Middle frontal gyrus (tissue), 1 donor: Measurements from ENCODE around the gene OR1F1.
"Not testable (repeated sequence)": the region's sequence is repeated elsewhere in the genome, so short reads cannot be mapped to it uniquely, and the experiment has no call there.

ENCODE experiments used
- DNase-seq: peaks from one replicate; pipeline ENCODE4 v3.0.0-alpha.2; 2015; ENCODE audit warnings: low spot score; ENCODE audit errors: extremely low spot score

The OR1F1 gene

DNA sequence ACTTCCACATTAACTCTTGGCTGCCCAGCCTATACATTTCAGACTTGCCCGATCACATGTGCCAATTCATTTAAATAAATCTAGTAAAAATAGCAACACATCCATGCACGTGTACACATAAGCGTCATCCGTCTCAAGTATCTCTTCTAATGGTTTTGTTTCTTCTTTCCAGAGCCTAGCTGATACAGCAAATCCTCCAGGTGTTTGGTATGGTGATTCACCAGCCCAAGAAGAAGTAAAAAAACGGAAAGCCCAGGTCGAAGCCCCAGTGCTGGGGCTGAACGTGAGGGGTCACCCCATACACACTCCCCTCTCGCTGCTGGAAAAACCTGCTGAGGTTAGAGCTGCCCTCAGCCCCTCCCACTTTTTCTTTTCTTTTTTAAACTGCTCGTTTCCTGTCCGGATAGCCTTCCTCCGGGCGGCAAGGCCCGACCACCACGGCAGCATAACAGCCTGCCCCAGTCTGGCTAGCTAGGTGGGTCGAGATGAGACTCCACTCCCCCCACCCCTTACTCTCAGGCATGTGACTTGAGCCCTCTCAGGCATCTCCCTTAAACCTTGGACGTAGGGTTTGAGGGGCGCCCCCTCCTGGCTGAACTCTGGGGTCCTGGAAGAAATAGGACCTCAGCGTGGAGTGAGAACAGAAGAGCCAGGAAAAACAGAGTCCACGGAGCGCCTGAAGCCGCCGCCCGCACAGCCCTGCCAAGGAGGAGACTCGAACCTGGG is 13.9 kb upstream of the OR1F1 start:
- no peak for DNase-seq

DNA sequence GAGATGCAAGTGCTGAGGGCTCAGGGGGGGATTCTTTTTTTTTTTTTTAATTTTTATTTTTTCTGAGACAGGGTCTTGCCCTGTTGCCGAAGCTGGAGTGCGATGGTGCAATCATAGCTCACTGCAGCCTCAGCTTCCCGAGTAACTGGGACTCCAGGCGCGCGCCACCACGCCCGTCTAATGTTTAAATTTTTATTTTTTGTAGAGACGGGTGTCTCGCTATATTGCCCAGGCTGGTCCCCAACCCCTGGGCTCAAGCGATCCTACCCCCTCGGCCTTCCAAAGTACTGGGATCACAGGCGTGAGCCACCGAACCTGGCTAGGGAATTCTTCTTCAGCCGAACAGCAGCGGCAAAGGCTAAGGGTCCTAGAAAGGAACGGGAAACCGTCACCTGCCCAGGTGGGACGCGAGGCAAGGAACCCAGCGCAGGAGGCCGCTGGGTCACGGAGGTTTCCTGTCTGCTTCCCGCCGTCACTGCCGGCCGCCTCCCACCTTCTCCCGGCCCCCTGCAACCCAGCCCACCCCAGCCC is 13.3 kb upstream of the OR1F1 start:
- DNase-seq, result no peak

DNA sequence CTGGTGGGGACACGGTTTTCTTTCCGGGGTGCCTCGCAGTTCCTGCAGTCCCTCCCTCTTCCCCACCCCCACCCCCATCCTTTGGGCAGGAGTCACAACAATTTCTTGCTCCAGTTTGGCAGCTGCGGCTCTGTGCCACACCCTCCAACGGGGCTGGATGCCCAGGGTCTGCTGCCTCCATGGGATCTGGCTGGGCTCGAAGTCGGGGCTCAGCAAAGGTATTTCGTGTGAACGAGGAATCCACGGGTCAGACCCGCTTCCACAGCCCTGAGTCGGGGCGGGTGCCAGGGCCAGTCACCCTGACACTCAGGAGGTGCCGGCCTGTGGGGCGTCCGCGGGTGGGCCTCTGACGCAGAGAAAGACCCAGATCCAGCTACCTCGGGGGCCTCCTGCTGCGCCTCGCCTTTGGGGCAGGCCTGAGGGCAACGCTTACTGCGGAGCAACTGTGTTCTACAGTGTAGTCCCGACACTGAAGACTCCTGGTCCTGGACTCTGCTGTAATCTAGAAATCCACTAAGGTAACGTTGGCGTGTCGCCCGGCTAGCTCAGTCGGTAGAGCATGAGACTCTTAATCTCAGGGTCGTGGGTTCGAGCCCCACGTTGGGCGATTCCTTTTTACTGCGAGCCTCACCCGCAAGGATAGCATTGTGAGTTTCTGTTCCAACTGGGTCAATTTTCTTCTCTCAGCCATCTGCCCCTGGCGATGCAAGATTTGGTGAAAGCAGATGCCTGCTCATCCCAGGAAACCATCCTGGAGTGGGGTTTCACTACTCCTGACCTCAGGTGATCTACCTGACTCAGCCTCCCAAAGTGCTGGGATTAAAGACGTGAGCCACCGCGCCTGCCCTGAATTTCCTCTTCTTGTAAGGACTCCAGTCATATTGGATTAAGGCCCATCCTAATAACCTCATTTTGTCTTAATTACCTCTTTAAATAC is 12.6 kb upstream of the OR1F1 start:
- no peak for DNase-seq

DNA sequence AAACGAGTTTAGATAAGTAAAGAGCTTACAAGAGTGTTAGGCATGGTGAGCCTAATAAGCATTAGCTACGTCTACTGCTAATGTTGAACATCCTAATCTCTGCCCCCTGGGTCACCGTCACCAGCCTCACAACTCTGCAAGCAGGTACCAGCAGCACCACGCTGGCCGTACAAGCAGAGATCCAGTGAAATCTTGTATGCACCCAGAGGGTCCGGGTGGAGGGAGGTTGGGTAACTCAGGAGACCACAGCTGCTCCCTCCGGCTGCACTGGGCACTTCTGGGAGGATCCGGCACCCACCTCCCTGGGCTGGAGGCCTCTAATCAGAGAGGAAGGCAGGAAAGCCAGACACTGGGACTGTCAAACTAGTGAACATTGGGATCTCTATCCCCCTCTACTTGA is 8.4 kb upstream of the OR1F1 start:
- DNase-seq, result no peak

DNA sequence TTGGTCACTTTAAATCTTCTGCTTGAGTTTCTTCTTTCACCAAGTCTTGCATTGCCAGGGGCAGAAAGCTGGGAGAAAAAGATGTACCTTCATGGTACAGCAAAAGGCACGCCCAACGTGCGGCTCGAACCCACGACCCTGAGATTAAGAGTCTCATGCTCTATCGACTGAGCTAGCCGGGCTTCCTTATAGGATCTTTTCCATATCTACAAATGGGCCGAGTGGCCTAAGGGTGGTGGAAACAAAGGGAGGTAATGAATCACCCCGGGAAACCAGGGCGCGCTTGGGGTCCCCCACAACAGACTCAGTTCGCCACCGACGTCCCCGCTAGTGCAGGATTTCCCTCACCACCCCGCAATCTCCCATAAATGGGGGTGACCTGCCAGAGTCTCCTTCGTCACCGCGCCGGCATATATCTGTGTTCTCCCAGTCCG is 7.5 kb upstream of the OR1F1 start:
- no peak for DNase-seq

DNA sequence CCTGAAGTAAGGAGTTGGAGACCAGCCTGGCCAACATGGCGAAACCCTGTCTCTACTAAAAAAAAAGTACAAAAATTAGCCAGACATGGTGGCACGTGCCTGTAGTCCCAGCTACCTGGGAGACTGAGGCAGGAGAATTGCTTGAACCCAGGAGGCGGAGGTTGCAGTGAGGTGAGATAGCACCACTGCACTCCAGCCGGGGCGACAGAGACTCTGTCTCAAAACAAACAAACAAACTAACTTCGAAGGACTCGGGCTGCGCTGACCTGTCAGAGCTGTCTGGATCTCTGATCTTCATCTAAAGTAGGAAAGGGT is 5.8 kb upstream of the OR1F1 start:
- not testable (repeated sequence) for DNase-seq

DNA sequence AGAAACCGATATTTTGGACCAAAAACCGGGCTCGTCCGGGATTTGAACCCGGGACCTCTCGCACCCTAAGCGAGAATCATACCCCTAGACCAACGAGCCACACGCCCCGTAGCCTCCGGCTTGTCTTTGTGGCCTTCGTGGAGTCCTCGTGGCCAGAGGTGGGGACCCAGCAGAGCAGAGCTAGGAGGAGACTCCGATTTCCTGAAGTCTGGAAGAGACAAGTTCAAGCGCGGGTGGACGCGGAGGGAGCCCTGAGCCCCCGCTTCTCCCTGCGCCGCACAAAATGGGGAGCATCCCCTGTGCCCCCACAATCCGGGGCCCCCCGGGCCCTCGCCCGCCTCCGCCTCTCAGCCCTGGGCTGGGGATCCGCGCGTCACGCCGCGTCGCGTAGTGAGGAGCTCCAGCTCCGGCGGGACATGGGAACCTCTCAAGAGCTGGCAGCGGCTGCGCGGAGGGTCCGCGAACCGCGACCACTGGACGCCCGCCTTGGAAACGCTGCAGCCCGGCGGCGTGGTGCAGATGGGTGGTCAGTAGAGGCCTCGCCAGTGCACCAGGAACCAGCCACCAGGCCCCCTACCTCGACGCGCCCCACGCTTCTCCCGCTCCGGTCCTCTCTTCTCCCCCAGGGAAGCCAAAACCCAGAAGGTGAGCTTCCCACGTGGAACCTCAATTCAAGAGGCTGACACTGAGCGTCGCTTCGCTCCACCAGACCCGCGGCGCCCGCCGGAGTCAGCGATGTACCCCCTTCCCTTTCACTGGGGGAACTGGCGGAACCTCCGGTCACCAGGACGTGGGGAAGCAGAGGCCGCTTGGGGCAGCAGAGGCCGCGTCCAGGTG is 5.2 kb upstream of the OR1F1 start:
- DNase-seq, result no peak

DNA sequence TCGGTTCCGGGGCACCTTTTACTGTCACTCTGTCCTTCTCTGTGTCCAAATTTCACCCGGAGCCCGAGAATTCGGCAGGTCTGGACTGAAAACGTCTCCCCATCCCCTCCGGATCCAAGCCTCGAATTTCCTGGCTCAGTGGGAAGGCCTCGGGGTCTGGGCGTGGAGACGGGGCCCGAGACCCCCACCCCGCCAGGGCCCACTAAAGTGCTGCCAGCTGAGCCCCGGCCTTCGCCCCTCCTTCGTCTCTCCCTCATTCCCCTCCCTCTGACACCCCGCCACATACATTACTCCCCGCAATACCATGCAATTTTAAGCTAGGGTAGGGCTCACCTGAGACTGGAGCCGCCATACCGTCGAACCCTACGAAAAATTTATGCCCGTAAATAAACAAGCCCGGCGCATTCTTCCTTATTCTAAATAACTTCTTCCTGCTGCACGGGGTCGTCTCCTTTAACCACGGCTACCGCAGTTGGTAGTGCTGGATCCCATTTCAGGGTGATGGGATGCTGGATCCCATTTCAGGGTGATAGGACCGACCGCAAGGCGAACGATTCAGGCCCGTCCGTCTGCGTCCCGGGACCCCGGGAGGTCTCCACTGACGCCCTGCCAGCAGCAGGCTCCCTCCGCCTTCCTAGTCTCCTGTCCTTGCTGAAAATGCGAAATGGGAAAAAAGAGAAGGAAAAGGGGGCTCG is 4.4 kb upstream of the OR1F1 start:
- DNase-seq, result no peak

DNA sequence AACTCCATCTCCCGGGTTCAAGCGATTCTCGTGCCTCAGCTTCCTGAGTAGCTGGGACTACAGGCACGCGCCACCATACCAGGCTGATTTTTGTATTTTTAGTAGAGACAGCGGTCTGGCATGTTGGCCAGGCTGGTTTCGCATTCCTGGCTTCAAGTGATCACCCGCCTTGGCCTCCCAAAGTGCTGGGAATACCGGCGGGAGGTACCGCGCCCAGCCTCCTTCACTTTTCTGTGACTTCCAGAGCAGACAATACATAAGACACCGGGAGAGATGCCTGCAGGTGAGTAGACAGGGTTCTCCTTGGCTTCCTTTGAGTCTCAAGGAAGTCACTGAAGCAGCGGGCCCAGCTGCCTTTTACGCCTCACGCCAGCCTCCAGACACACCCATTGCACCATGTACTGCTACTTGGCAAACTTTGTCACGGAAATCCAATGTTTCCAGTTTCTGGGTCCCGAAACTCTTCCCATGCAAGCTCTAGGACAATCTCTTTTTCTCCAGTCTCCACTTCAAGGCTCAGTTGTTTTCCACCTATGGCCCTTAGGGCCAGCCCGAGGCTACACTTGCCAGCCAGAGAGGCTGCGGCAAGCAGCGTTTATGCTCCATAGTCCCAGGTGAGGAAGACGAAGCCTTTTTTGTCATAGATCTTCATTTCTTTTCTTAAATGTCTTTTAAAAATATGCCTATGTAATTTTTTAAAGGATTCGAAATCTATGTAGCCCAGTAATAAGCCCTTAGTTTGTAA is 886 bp upstream of the OR1F1 start:
- no peak for DNase-seq

DNA sequence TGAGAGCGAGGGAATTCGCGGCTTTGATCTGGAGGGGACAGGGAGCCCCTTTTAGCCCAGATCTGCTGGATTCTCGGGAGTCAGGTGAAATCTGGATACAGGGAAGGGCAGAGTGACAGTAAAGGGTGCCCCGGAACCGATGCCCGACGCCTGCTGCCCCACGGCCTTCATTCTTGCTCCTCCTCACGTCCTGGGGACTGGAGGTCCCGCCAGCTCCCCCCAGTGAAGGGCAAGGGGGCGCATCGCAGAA is 596 bp downstream of the OR1F1 start:
- no peak for DNase-seq

DNA sequence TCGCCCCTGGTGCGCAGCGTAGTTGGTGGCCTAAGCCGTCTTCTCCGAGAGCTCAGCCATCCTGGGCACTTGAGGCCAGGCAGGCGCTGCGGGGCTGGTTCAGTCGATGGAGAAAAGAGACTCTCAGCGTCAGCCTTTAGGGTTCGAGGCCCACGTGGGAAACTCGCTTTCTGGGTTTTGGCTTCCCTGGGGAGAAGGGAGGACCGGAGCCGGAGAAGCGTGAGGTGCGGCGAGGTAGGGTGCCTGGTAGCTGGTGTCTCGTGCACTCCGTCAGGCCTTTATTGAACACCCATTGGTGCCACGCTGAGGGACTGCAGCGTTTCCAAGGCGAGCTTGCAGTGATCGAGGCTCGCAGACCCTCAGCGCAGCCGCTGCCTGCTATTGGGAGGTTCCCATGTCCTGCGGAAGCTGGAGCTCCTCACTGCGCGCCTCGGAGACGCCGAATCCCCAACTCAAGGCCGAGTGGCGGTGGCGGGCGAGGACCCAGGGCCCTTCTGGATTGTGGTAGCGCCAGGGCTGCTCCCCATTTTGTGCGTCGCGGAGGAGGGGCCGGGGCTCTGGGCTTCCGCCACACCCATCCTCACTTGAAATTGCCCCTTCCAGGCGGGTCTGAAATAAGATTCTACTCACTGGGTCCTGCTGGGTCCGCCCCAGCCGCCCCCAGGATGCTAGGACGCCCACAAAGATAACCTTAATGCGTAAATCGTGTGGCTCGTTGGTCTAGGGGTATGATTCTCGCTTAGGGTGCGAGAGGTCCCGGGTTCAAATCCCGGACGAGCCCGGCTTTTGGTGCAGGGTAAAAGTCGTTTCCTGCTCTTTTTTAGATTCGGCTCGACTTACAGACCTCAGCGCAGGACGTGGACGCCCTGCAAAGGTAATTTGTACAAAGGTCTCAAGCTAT is 1.2 kb downstream of the OR1F1 start:
- DNase-seq, result no peak

DNA sequence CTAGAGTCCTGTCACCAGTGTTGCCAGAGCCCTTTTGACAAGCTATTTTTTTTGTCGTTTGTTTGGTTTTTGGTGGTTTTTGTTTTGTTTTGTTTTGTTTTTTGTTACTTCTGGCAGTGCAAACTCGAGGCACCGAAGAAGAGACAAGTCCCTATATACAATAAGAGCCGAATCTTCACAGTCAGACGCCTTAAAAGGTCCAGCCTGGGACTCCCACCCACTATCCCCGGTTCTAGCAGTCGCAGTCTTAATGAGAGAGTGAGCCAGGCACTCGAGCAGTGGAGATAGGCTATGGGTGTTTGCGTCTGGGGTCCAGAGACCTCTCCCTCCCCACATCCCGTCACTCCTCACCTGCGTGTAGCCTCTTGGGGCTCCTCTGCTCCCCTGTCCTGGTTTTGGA is 1.9 kb downstream of the OR1F1 start:
- DNase-seq, result no peak

DNA sequence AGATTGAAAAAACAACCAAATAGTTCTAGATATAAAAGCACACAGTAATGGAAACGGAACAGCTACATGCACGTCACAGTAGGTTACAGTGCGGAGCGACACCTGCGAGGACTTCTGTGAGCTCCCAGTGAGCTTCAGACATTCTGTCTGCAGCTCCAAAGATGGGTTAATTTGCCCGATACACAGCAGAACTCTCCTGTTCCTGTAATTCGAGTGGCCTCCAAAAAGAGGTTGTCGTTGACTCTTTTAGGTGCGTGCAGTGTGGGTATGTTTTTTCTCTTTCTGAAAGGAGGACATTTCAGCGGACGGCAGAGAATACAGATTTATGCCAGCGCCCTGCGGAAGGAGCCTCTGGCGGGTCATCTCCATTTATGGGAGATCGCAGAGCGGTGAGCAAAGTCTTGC is 2.9 kb downstream of the OR1F1 start:
- DNase-seq, result no peak

DNA sequence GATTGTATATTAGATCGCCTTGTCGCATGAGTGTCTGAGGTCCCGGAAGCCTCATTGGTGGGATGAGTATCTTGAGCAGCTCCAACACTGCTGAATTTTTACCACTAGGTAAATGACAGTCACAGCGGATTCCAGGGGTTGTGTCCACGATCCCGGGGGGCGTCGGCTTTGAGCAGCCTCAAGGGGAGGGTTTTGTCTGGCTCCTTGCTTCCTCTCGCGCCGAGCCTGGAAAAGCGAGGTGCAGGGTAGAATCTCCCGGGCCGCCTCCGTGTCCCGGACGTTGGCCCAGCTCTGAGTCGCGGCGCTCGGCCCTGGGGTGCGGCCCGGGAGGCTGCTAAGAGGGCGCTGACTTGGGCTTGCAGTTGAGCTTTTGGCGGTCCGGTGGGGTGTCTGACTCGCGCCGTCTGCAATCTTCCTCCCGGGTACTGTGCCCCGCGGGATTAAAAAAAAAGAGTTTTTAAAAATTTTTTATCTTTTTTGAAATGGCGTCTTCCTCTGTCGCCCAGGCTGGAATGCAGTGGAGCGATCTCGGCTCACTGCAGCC is 4.5 kb downstream of the OR1F1 start:
- DNase-seq, result no peak

DNA sequence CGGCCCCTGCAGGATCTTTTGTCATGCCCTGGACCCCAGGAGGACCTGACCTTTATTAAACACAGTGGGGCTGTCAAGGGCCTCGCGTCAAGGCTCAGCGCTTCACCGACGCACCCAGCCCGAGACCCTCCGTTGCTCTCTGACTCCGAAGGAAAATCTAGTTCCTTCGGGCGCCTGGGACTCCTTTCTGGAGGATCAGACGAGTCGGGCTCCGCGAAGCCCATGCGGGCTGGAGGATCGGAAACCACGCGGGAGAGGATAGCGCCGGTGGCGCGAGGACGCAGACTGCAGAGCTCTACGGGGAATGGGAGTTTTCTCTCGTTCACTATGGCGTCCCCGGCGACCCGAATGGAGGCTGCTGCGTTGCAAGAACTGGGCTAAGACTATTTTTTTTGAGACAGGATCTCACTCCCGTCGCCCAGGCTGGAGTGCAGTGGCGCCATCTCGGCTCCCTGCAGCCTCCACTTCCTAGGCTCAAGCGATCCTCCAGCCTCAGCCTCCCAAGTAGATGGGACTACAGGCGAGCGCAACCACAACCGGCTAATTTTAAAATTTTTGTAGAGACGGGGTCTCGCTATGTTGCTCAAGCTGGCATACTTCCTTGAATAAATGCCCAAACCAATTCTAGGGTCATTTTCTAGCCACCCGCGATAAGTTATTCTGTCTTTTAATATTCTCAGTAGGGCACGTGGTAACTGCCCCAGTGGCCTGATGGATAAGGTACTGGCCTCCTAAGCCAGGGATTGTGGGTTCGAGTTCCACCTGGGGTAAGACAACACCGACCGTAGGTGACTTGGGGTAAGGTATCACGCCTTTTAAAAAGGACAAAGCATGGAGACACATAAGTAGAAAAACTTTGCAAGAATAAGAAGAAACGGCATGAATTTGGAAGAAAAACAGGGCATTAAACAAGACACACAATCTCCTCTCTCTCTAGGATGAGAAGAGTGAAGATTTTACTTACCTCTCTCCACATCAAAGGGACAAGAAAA is 5.5 kb downstream of the OR1F1 start:
- no peak for DNase-seq

DNA sequence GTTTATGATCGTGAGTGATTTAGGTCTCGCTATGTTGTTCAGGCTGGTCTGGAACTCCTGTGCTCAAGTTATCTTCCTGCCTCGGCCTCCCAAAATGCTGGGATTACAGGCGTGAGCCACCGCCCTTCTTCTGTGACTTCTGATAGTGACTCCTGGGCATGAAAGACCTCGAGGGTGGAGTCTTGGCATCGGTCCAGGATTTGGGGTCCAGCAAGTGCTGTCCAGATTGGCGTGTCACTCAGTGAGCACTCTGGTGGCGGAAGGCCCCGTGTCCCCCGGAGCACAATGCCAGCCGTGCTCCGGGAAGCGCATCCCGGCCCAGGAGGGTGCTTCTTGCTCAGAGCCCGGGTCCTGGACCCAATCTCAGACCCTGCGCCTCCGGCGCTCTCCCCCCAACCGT is 6.8 kb downstream of the OR1F1 start:
- DNase-seq, result no peak

DNA sequence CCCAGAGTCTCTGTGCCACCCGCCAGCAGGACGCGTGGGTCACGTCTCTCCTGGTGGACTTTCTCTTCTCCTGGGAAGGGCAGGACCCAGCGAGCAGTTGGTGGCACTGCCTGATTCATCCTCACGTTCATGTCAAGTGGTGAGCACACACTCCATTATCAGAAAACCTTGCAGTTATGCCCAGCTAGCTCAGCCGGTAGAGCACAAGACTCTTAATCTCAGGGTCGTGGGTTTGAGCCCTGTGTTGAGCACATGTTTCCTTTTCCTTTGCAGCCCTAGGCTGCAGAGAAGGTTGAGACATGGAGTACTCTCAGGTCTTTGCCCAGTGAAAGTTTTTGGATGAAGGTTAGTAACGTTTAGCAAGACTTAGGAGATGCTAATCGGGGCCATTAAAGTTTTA is 8.0 kb downstream of the OR1F1 start:
- DNase-seq, result no peak

DNA sequence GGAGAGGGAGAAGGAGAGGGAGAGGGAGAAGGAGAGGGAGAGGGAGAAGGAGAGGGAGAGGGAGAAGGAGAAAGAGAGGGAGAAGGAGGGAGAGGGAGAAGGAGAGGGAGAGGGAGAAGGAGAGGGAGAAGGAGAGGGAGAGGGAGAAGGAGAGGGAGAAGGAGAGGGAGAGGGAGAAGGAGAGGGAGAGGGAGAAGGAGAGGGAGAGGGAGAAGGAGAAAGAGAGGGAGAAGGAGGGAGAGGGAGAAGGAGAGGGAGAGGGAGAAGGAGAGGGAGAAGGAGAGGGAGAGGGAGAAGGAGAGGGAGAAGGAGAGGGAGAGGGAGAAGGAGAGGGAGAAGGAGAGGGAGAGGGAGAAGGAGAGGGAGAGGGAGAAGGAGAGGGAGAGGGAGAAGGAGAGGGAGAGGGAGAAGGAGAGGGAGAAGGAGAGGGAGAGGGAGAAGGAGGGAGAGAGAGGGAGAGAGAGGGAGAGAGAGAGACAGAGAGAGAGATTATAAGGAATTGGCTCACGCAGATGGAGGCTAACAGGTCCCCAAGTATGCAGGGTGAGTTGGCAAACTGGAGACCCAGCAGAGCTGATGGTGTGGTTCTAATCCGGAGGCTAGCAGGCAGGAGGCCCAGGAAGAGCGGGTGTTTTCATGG is 9.8 kb downstream of the OR1F1 start:
- not testable (repeated sequence) for DNase-seq
